ENCODE data around the gene FNDC5. TPM values are rescaled to one million over a fixed set of nuclear protein-coding genes. Genes with fewer than 3 reads are reported as not detected.
A peak's percentile ranks its signal among the peaks of the same experiment; 100 is the strongest.

The FNDC5 gene
- total and polyA plus RNA-seq, 2 of the 13 experiments (the other 11 are each of a cell fraction or from before 2014, with no cell fraction given): 1.4 to 3.1 TPM

- no peak for TF ChIP-seq ZNF431 (CRISPR knock-in tag; IDR thresholded peaks at IDR 0.05; ENCODE audit: borderline replicate concordance, low read depth)
- TF ChIP-seq TRAFD1 (CRISPR knock-in tag; IDR thresholded peaks at IDR 0.05; ENCODE audit: borderline replicate concordance): peak; percentile 99
- peak; percentile 95 for TF ChIP-seq ATF7-NPFF (CRISPR knock-in tag; IDR thresholded peaks at IDR 0.05; ENCODE audit: low read depth)
- TF ChIP-seq HIVEP1 (CRISPR knock-in tag; IDR thresholded peaks at IDR 0.05): peak; percentile 86; the same call in 1 of the 2 replicates
- no peak for TF ChIP-seq CC2D1A (CRISPR knock-in tag; IDR thresholded peaks at IDR 0.05)
- TF ChIP-seq FOXP1 (IDR thresholded peaks at IDR 0.05): no peak
- TF ChIP-seq FOXP1 (CRISPR knock-in tag; IDR thresholded peaks at IDR 0.05): peak; percentile 55
- no peak for TF ChIP-seq TCF12 (IDR thresholded peaks at IDR 0.05)
- TF ChIP-seq TCF12 (CRISPR knock-in tag; IDR thresholded peaks at IDR 0.05): peak; percentile 52; the same call in 1 of the 2 replicates
- no peak for TF ChIP-seq KLF12 (CRISPR knock-in tag; IDR thresholded peaks at IDR 0.05; ENCODE audit: borderline replicate concordance)
- TF ChIP-seq SOX13 (IDR thresholded peaks at IDR 0.05): no peak
- peak in 1 of 2 experiments; percentile 79; a peak in 2 of 4 replicates for TF ChIP-seq SOX13 (CRISPR knock-in tag; conservative IDR thresholded peaks at IDR 0.05 in 1 of 2, IDR thresholded peaks at IDR 0.05 in 1 of 2)
- no peak for TF ChIP-seq GPN1 (CRISPR knock-in tag; IDR thresholded peaks at IDR 0.05; ENCODE audit: borderline replicate concordance)
- no peak for TF ChIP-seq SOX6 (IDR thresholded peaks at IDR 0.05)
- peak; percentile 86 for TF ChIP-seq SOX6 (CRISPR knock-in tag; IDR thresholded peaks at IDR 0.05)
- no peak for TF ChIP-seq ZNF33A (CRISPR knock-in tag; IDR thresholded peaks at IDR 0.05; ENCODE audit: borderline replicate concordance)
- peak; percentile 82 for TF ChIP-seq PHF8 (CRISPR knock-in tag; IDR thresholded peaks at IDR 0.05)
- peak; percentile 99 for TF ChIP-seq MXI1 (IDR thresholded peaks at IDR 0.05; ENCODE audit: borderline replicate concordance, low read depth, low read length)
- TF ChIP-seq SIN3B (IDR thresholded peaks at IDR 0.05; ENCODE audit: low read length): peak; percentile 61; the same call in 1 of the 2 replicates
- peak; percentile 79 for TF ChIP-seq TP53 (CRISPR knock-in tag; conservative IDR thresholded peaks at IDR 0.05)
- peak; percentile 94; the same call in 1 of the 2 replicates for TF ChIP-seq KIAA2018 (CRISPR knock-in tag; IDR thresholded peaks at IDR 0.05; ENCODE audit: borderline replicate concordance)
- peak; percentile 55; the same call in 1 of the 2 replicates for TF ChIP-seq ZNF670 (CRISPR knock-in tag; IDR thresholded peaks at IDR 0.05; ENCODE audit: borderline replicate concordance)
These were observed 53.4 kb downstream of the FNDC5 start, which contains the start of the genes S100PBP and YARS1 (continued) for GRCh38 chr1:32817159-32817814.
